ENCODE data around the gene TMEM63B.
"Not testable (repeated sequence)": the region's sequence is repeated elsewhere in the genome, so short reads cannot be mapped to it uniquely, and the experiment has no call there.

Gene TMEM63B

GRCh38 chr6:44094403-44095242 lies 32.7 kb upstream of the TMEM63B start:
- DNase-seq, result no peak

- DNase-seq, result not testable (repeated sequence)
Measured at GRCh38 chr6:44095243-44095623, 32.1 kb upstream of the TMEM63B start.

GRCh38 chr6:44096612-44097011 lies 30.7 kb upstream of the TMEM63B start:
- DNase-seq, result peak; percentile 8

- no peak for DNase-seq
Measured at GRCh38 chr6:44097782-44098317, 29.5 kb upstream of the TMEM63B start.

- no peak for DNase-seq
Measured at GRCh38 chr6:44099192-44099591, 28.2 kb upstream of the TMEM63B start.

- no peak for DNase-seq
Measured at GRCh38 chr6:44100088-44100550, 27.2 kb upstream of the TMEM63B start.

GRCh38 chr6:44101832-44102231 lies 25.5 kb upstream of the TMEM63B start:
- no peak for DNase-seq

GRCh38 chr6:44102527-44102926 lies 24.8 kb upstream of the TMEM63B start:
- no peak for DNase-seq

GRCh38 chr6:44104481-44105021 lies 22.8 kb upstream of the TMEM63B start:
- DNase-seq, result no peak

- DNase-seq, result no peak
Measured at GRCh38 chr6:44105146-44105545, 22.2 kb upstream of the TMEM63B start.

GRCh38 chr6:44105993-44106740 lies 21.2 kb upstream of the TMEM63B start:
- no peak for DNase-seq

GRCh38 chr6:44107017-44107416 lies 20.3 kb upstream of the TMEM63B start:
- DNase-seq, result no peak

GRCh38 chr6:44108471-44108870 lies 18.9 kb upstream of the TMEM63B start:
- DNase-seq, result no peak

GRCh38 chr6:44109212-44109611 lies 18.1 kb upstream of the TMEM63B start:
- DNase-seq, result no peak

- DNase-seq, result no peak
Measured at GRCh38 chr6:44110005-44110676, 17.2 kb upstream of the TMEM63B start.

GRCh38 chr6:44110966-44111365 lies 16.4 kb upstream of the TMEM63B start:
- DNase-seq, result no peak

GRCh38 chr6:44111434-44112417 lies 15.6 kb upstream of the TMEM63B start:
- DNase-seq, result no peak

GRCh38 chr6:44113414-44113813 lies 13.9 kb upstream of the TMEM63B start:
- no peak for DNase-seq

GRCh38 chr6:44115866-44116265 lies 11.5 kb upstream of the TMEM63B start:
- no peak for DNase-seq

- DNase-seq, result no peak
Measured at GRCh38 chr6:44116641-44117382, 10.5 kb upstream of the TMEM63B start.

Measured in NCI-H446 treated with DMSO at 0.1 percent for 48 hours (cell line).